ENCODE data around the gene ATG5.
A peak's percentile ranks its signal among the peaks of the same experiment; 100 is the strongest.

The ATG5 gene

GRCh38 chr6:106145144-106145543 lies 180.4 kb downstream of the ATG5 start:
- Histone ChIP-seq H3K27me3 (ENCODE audit: insufficient read depth, low read depth) (no peaks in the 10 kb centered on the region), H3K79me2 (ENCODE audit: insufficient read depth, low read depth) (no peaks in the 10 kb centered on the region), H3K4me3 (IDR thresholded peaks at IDR 0.05; ENCODE audit: insufficient read depth, low read depth, low read length) (no peak overlapping the region), H3K4me2 (peak overlapping the region; percentile 89), H2AFZ (ENCODE audit: low read depth) (no peak overlapping the region), H3K4me1 (ENCODE audit: low read depth, poor library complexity, severe bottlenecking) (peaks cover 100% of the 10 kb centered on the region), H3K9ac (peak overlapping the region; percentile 39; the same call in 1 of the 2 replicates), H3K27ac (peak overlapping the region; percentile 76), H4K20me1 (ENCODE audit: insufficient read depth) (no peaks in the 10 kb centered on the region), H3K36me3 (ENCODE audit: insufficient read depth) (no peaks in the 10 kb centered on the region)
- no peak for TF ChIP-seq CTCF (conservative IDR thresholded peaks at IDR 0.05; ENCODE audit: low read depth, low read length)

- Histone ChIP-seq H3K27ac (no peak overlapping the region; the same call in 1 of the 2 replicates), H3K4me2 (peak overlapping the region; percentile 69; the same call in 1 of the 2 replicates), H3K4me3 (IDR thresholded peaks at IDR 0.05; ENCODE audit: insufficient read depth, low read depth, low read length) (no peak overlapping the region), H4K20me1 (ENCODE audit: insufficient read depth) (no peaks in the 10 kb centered on the region), H3K27me3 (ENCODE audit: insufficient read depth, low read depth) (no peaks in the 10 kb centered on the region), H3K79me2 (ENCODE audit: insufficient read depth, low read depth) (no peaks in the 10 kb centered on the region), H2AFZ (ENCODE audit: low read depth) (no peak overlapping the region), H3K9ac (no peak overlapping the region), H3K36me3 (ENCODE audit: insufficient read depth) (no peaks in the 10 kb centered on the region), H3K4me1 (ENCODE audit: low read depth, poor library complexity, severe bottlenecking) (peaks cover 92% of the 10 kb centered on the region)
- TF ChIP-seq CTCF (conservative IDR thresholded peaks at IDR 0.05; ENCODE audit: low read depth, low read length), result no peak
These were observed 181.9 kb downstream of the ATG5 start for GRCh38 chr6:106143665-106144064.

GRCh38 chr6:106142876-106143431 lies 182.6 kb downstream of the ATG5 start:
- Histone ChIP-seq H3K4me2 (peak overlapping the region; percentile 69), H3K79me2 (ENCODE audit: insufficient read depth, low read depth) (no peaks in the 10 kb centered on the region), H2AFZ (ENCODE audit: low read depth) (no peak overlapping the region), H3K4me1 (ENCODE audit: low read depth, poor library complexity, severe bottlenecking) (peaks cover 87% of the 10 kb centered on the region), H3K27me3 (ENCODE audit: insufficient read depth, low read depth) (no peaks in the 10 kb centered on the region), H3K4me3 (IDR thresholded peaks at IDR 0.05; ENCODE audit: insufficient read depth, low read depth, low read length) (no peak overlapping the region), H4K20me1 (ENCODE audit: insufficient read depth) (no peaks in the 10 kb centered on the region), H3K9ac (peak overlapping the region; percentile 27; the same call in 1 of the 2 replicates), H3K36me3 (ENCODE audit: insufficient read depth) (no peaks in the 10 kb centered on the region), H3K27ac (peak overlapping the region; percentile 91)
- no peak for TF ChIP-seq CTCF (conservative IDR thresholded peaks at IDR 0.05; ENCODE audit: low read depth, low read length)

GRCh38 chr6:106141441-106142237 lies 183.9 kb downstream of the ATG5 start:
- Histone ChIP-seq H3K9ac (peak overlapping the region; percentile 27; the same call in 1 of the 2 replicates), H3K27me3 (ENCODE audit: insufficient read depth, low read depth) (no peaks in the 10 kb centered on the region), H4K20me1 (ENCODE audit: insufficient read depth) (no peaks in the 10 kb centered on the region), H3K27ac (peak overlapping the region; percentile 91), H3K4me3 (IDR thresholded peaks at IDR 0.05; ENCODE audit: insufficient read depth, low read depth, low read length) (no peak overlapping the region), H2AFZ (ENCODE audit: low read depth) (peak overlapping the region; percentile 30; the same call in 1 of the 2 replicates), H3K79me2 (ENCODE audit: insufficient read depth, low read depth) (no peaks in the 10 kb centered on the region), H3K4me1 (ENCODE audit: low read depth, poor library complexity, severe bottlenecking) (peaks cover 81% of the 10 kb centered on the region), H3K4me2 (peak overlapping the region; percentile 69), H3K36me3 (ENCODE audit: insufficient read depth) (no peaks in the 10 kb centered on the region)
- no peak for TF ChIP-seq CTCF (conservative IDR thresholded peaks at IDR 0.05; ENCODE audit: low read depth, low read length)

Measured in KMS-11 (cell line).